Endothelial cell of umbilical vein (primary cell): ENCODE measurements around the gene CACNA1C. TPM values are rescaled to one million over a fixed set of nuclear protein-coding genes. Genes with fewer than 3 reads are reported as not detected.

Experiments
- BruUV-seq: library from RNA; stranded (reverse); fragments of 400-500 nt; replicated peaks from 2 replicates; lab custom pipeline; 2021; lab: Mats Ljungman, UMichigan
- CTCF ChIA-PET: fragments of 300-600, 350-600 bp; sonication (Branson Sonifier 250); formaldehyde crosslinking; loops from one replicate; lab custom pipeline; 2021; ENCODE audit warnings: antibody characterized with exemption, inconsistent platforms; lab: Charles Lee
- POLR2A ChIA-PET: fragments of 300-600, 350-600 bp; sonication (Branson Sonifier 250); formaldehyde crosslinking; loops from one replicate; lab custom pipeline; 2021; ENCODE audit warnings: antibody characterized with exemption, inconsistent platforms; lab: Charles Lee
- DNase-seq: peaks from one replicate; pipeline ENCODE4 v3.0.0-alpha.2; 2011; ENCODE audit warnings: low read depth, low spot score
- FAIRE-seq: peaks from 2 replicates; lab custom pipeline; 2011; peaks lifted over from hg19 to GRCh38; lab: Jason Lieb, UNC
- H2AFZ ChIP-seq: 2 replicates; pipeline ENCODE4 v1.6.0; 2012; ENCODE audit warnings: low read depth, low read length, control low read depth, inconsistent platforms
- H3K27ac ChIP-seq: 2 replicates; pipeline ENCODE4 v1.5.1; 2011; ENCODE audit warnings: low read depth, mild to moderate bottlenecking, control low read depth, low read length, moderate library complexity; ENCODE audit not compliant: insufficient read depth
- H3K27me3 ChIP-seq, 2 experiments: 2 replicates each; pipeline versions ENCODE4 v1.6.0 to v1.6.1; 2011; ENCODE audit warnings: low read length in 2 of 2, mixed read lengths in 1 of 2; ENCODE audit not compliant: control insufficient read depth in 2 of 2, insufficient read depth in 2 of 2
- H3K36me3 ChIP-seq, 2 experiments: 2 replicates in 1 of 2; 3 replicates in 1 of 2; pipeline ENCODE4 v1.5.1; 2011; ENCODE audit warnings: low read length in 2 of 2, mild to moderate bottlenecking in 1 of 2, moderate library complexity in 1 of 2; ENCODE audit not compliant: control insufficient read depth in 2 of 2, insufficient read depth in 2 of 2; ENCODE audit errors: extremely low read depth in 1 of 2
- H3K4me1 ChIP-seq: 3 replicates; pipeline ENCODE4 v1.5.1; 2011; ENCODE audit warnings: mild to moderate bottlenecking, low read length; ENCODE audit not compliant: control insufficient read depth, insufficient read depth; ENCODE audit errors: extremely low read depth
- H3K4me2 ChIP-seq: 2 replicates; pipeline ENCODE4 v1.6.1; 2011; ENCODE audit warnings: low read length, control low read depth, mixed read lengths; ENCODE audit not compliant: insufficient read depth
- H3K4me3 ChIP-seq, 3 experiments: fragments of 200-600 bp in 1 of 3; sonication (generic), shearing (Covaris generic) in 1 of 3; replicated peaks in 1 of 3; 2 replicates each; pipeline ENCODE4 v1.5.1; 2011 to 2016; ENCODE audit warnings: control low read depth in 3 of 3, low read length in 3 of 3, mild to moderate bottlenecking in 2 of 3, inconsistent platforms in 1 of 3, low read depth in 1 of 3, moderate library complexity in 1 of 3; ENCODE audit not compliant: insufficient read depth in 1 of 3
- H3K79me2 ChIP-seq: 2 replicates; pipeline ENCODE4 v1.6.0; 2012; ENCODE audit warnings: low read length, inconsistent platforms; ENCODE audit not compliant: control insufficient read depth, insufficient read depth
- H3K9ac ChIP-seq: replicated peaks from 2 replicates; pipeline ENCODE3; 2011; ENCODE audit warnings: low read length, control low read depth; ENCODE audit not compliant: insufficient read depth; ENCODE audit errors: extremely low read depth
- H3K9me1 ChIP-seq: replicated peaks from 3 replicates; pipeline ENCODE4 v1.6.0; 2011; ENCODE audit warnings: mild to moderate bottlenecking, low read length; ENCODE audit not compliant: control insufficient read depth, insufficient read depth; ENCODE audit errors: extremely low read depth
- H3K9me3 ChIP-seq: replicated peaks from 2 replicates; pipeline ENCODE4 v1.5.1; 2012; ENCODE audit warnings: low read length, inconsistent platforms; ENCODE audit not compliant: control insufficient read depth, insufficient read depth
- H4K20me1 ChIP-seq: replicated peaks from 2 replicates; pipeline ENCODE3; 2011; ENCODE audit warnings: mild to moderate bottlenecking, low read length; ENCODE audit not compliant: control insufficient read depth, insufficient read depth; ENCODE audit errors: extremely low read depth
- CTCF ChIP-seq, 2 donors: IDR thresholded peaks; 1 replicate in 1 of 2; 2 replicates in 1 of 2; pipeline ENCODE4 v1.5.1; 2011; ENCODE audit warnings: low read length in 2 of 2, mild to moderate bottlenecking in 2 of 2, moderate library complexity in 2 of 2, control low read depth in 1 of 2, inconsistent platforms in 1 of 2, low read depth in 1 of 2; ENCODE audit not compliant: insufficient read depth in 1 of 2; ENCODE audit errors: extremely low read depth in 1 of 2
- EZH2 ChIP-seq: IDR thresholded peaks from 2 replicates; pipeline ENCODE4 v1.6.1; 2012; ENCODE audit warnings: borderline replicate concordance, low read depth, mild to moderate bottlenecking, moderate library complexity, low read length, inconsistent platforms; ENCODE audit not compliant: severe bottlenecking
- GATA2 ChIP-seq: IDR thresholded peaks from 2 replicates; pipeline ENCODE4 v1.7.0; 2011; ENCODE audit warnings: low read depth, mild to moderate bottlenecking, moderate library complexity, mixed read lengths, low read length; ENCODE audit not compliant: insufficient read length, insufficient read depth
- JUN ChIP-seq: IDR thresholded peaks from 2 replicates; pipeline ENCODE4 v1.6.1; 2011; ENCODE audit warnings: borderline replicate concordance, low read depth; ENCODE audit not compliant: insufficient read length, insufficient read depth
- MAX ChIP-seq: IDR thresholded peaks from 2 replicates; pipeline ENCODE4 v1.6.1; 2011; ENCODE audit not compliant: insufficient read depth, insufficient read length
- MYC ChIP-seq: IDR thresholded peaks from one replicate; pipeline ENCODE4 v1.6.1; 2011; ENCODE audit warnings: mild to moderate bottlenecking, low read depth, low read length
- POLR2A ChIP-seq: IDR thresholded peaks from 2 replicates; pipeline ENCODE4 v1.6.1; 2012; ENCODE audit warnings: low read depth, mild to moderate bottlenecking, control low read depth, low read length
- POLR2AphosphoS5 ChIP-seq: IDR thresholded peaks from 2 replicates; pipeline ENCODE4 v1.6.1; 2012; ENCODE audit warnings: low read depth, mild to moderate bottlenecking, control low read depth, low read length, moderate library complexity; ENCODE audit not compliant: insufficient read depth
- dilution Hi-C: fragments of 300-500 bp; cut with MboI; formaldehyde crosslinking; loops from one replicate; pipeline ENCODE4 v1.15.0; 2019; ENCODE audit warnings: low sequenced_read_pairs; ENCODE audit not compliant: extremely low pct_ligation_motif_present
- intact Hi-C: fragments of 100-400 bp; cut with micrococcal nuclease; formaldehyde crosslinking; loops from one replicate; pipeline ENCODE4 v1.10.0; 2022
- polyA plus RNA-seq, 4 experiments: library from polyadenylated mRNA; depleted of rRNA in 3 of 4; stranded (reverse) in 3 of 4; unstranded in 1 of 4; fragments of >200 nt; gene quantifications; 2 replicates each; pipeline versions ENCODE4 v1.2.1 to v1.2.3, GENCODE V29; 2011 to 2012; ENCODE audit warnings: missing spikeins in 1 of 4
- total RNA-seq: library from RNA; stranded (reverse); gene quantifications from 2 replicates; pipeline ENCODE4 v1.2.3, GENCODE V29; 2021

The CACNA1C gene
- total and polyA plus RNA-seq, 2 donors (not counting 3 experiments of a cell fraction or from before 2014, with no cell fraction given): not detected

- no TSS peak for BruUV-seq
- H3K79me2 ChIP-seq: no peaks in the 10 kb centered on the region
- DNase-seq (no peak), FAIRE-seq (no peak)
- no peak overlapping the region for H3K4me3 ChIP-seq
- H3K27ac ChIP-seq: no peak overlapping the region
- H3K36me3 ChIP-seq: no peaks in the 10 kb centered on the region
- no peak for TF ChIP-seq CTCF (IDR thresholded peaks at IDR 0.05; ENCODE audit: extremely low read depth in 1 of 2, insufficient read depth in 1 of 2, low read depth in 1 of 2, low read length in 2 of 2)
- TF ChIP-seq POLR2A: no peak
- no peak for TF ChIP-seq POLR2AphosphoS5
- TF ChIP-seq GATA2: no peak
- no peak for TF ChIP-seq JUN
- no peak for TF ChIP-seq MAX
- no peak for TF ChIP-seq EZH2
- no peak for TF ChIP-seq MYC
- no peak overlapping the region for H3K9ac ChIP-seq
- CTCF ChIA-PET: no interaction called here
- H3K9me3 ChIP-seq: no peaks in the 10 kb centered on the region
- H3K9me1 ChIP-seq: no peaks in the 10 kb centered on the region
- no peak overlapping the region for H3K4me2 ChIP-seq
- no peaks in the 10 kb centered on the region for H4K20me1 ChIP-seq
- no peak overlapping the region for H2AFZ ChIP-seq
- POLR2A ChIA-PET: no interaction called here
- intact Hi-C loops: no loop called here
- dilution Hi-C loops: no loop called here
- H3K27me3 ChIP-seq: no peaks in the 10 kb centered on the region
- no peaks in the 10 kb centered on the region for H3K4me1 ChIP-seq
Observed at GRCh38 chr12:2297004-2297403, 244.2 kb downstream of the CACNA1C start.
